ENCODE measurements around the gene FAU.

DNA sequence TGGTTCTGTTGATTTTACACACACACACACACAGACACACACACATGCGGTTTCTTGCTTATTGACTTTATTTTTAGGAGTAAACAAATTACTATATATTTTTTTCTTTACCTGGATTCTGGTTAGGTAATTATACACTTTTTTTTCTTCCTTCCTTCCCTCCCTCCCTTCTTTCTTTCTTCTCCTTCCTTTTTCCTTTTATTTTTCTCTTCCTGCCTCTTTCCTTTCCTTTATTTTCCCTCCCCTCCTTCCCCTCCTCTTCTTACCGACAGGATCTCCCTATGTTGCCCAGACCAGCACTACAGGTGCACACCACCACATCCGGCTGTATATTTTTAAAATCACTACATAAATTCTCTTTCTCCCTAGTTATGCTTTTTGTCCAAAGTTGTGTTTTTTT, 45.0 kb upstream of the FAU start:
- TF ChIP-seq, protein P1, sequence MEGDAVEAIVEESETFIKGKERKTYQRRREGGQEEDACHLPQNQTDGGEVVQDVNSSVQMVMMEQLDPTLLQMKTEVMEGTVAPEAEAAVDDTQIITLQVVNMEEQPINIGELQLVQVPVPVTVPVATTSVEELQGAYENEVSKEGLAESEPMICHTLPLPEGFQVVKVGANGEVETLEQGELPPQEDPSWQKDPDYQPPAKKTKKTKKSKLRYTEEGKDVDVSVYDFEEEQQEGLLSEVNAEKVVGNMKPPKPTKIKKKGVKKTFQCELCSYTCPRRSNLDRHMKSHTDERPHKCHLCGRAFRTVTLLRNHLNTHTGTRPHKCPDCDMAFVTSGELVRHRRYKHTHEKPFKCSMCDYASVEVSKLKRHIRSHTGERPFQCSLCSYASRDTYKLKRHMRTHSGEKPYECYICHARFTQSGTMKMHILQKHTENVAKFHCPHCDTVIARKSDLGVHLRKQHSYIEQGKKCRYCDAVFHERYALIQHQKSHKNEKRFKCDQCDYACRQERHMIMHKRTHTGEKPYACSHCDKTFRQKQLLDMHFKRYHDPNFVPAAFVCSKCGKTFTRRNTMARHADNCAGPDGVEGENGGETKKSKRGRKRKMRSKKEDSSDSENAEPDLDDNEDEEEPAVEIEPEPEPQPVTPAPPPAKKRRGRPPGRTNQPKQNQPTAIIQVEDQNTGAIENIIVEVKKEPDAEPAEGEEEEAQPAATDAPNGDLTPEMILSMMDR (IDR thresholded peaks at IDR 0.05 in 2 of 3, conservative IDR thresholded peaks at IDR 0.05 in 1 of 3; ENCODE audit: borderline replicate concordance in 1 of 3, insufficient read depth in 1 of 3, low read depth in 2 of 3, low read length in 2 of 3) = no peak
- TF ChIP-seq, protein P2, sequence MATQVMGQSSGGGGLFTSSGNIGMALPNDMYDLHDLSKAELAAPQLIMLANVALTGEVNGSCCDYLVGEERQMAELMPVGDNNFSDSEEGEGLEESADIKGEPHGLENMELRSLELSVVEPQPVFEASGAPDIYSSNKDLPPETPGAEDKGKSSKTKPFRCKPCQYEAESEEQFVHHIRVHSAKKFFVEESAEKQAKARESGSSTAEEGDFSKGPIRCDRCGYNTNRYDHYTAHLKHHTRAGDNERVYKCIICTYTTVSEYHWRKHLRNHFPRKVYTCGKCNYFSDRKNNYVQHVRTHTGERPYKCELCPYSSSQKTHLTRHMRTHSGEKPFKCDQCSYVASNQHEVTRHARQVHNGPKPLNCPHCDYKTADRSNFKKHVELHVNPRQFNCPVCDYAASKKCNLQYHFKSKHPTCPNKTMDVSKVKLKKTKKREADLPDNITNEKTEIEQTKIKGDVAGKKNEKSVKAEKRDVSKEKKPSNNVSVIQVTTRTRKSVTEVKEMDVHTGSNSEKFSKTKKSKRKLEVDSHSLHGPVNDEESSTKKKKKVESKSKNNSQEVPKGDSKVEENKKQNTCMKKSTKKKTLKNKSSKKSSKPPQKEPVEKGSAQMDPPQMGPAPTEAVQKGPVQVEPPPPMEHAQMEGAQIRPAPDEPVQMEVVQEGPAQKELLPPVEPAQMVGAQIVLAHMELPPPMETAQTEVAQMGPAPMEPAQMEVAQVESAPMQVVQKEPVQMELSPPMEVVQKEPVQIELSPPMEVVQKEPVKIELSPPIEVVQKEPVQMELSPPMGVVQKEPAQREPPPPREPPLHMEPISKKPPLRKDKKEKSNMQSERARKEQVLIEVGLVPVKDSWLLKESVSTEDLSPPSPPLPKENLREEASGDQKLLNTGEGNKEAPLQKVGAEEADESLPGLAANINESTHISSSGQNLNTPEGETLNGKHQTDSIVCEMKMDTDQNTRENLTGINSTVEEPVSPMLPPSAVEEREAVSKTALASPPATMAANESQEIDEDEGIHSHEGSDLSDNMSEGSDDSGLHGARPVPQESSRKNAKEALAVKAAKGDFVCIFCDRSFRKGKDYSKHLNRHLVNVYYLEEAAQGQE (IDR thresholded peaks at IDR 0.05; ENCODE audit: low read depth) = no peak
- no peak for TF ChIP-seq JUND (IDR thresholded peaks at IDR 0.05)
- no peak for TF ChIP-seq POLR2AphosphoS5 (IDR thresholded peaks at IDR 0.05; ENCODE audit: low read depth, low read length)
- TF ChIP-seq, protein P3, sequence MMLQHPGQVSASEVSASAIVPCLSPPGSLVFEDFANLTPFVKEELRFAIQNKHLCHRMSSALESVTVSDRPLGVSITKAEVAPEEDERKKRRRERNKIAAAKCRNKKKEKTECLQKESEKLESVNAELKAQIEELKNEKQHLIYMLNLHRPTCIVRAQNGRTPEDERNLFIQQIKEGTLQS (IDR thresholded peaks at IDR 0.05) = no peak
- TF ChIP-seq, protein P4, sequence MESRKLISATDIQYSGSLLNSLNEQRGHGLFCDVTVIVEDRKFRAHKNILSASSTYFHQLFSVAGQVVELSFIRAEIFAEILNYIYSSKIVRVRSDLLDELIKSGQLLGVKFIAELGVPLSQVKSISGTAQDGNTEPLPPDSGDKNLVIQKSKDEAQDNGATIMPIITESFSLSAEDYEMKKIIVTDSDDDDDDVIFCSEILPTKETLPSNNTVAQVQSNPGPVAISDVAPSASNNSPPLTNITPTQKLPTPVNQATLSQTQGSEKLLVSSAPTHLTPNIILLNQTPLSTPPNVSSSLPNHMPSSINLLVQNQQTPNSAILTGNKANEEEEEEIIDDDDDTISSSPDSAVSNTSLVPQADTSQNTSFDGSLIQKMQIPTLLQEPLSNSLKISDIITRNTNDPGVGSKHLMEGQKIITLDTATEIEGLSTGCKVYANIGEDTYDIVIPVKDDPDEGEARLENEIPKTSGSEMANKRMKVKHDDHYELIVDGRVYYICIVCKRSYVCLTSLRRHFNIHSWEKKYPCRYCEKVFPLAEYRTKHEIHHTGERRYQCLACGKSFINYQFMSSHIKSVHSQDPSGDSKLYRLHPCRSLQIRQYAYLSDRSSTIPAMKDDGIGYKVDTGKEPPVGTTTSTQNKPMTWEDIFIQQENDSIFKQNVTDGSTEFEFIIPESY (IDR thresholded peaks at IDR 0.05; ENCODE audit: extremely low read depth, insufficient replicate concordance, low read length) = no peak

Measured in HCT116 (cell line).